Endodermal cell (in vitro differentiated cells): ENCODE measurements around the gene CNFN. TPM values are rescaled to one million over a fixed set of nuclear protein-coding genes. Genes with fewer than 3 reads are reported as not detected.

Experiments used
- DNase-seq: peaks from one replicate; pipeline ENCODE4 v3.0.0-alpha.2; 2017
- H3K27ac ChIP-seq: 2 replicates; pipeline ENCODE4 v1.5.1; 2013; ENCODE audit warnings: mild to moderate bottlenecking, low read depth, low read length, moderate library complexity
- H3K27me3 ChIP-seq: 2 replicates; pipeline ENCODE4 v1.6.1; 2013; ENCODE audit warnings: mild to moderate bottlenecking, low read length, moderate library complexity; ENCODE audit not compliant: insufficient read depth, control insufficient read depth, poor library complexity, severe bottlenecking
- H3K36me3 ChIP-seq: 2 replicates; pipeline ENCODE4 v1.7.0; 2013; ENCODE audit warnings: mild to moderate bottlenecking, low read length, moderate library complexity; ENCODE audit not compliant: control insufficient read depth, insufficient read depth
- H3K4me1 ChIP-seq: one replicate; pipeline ENCODE4 v1.7.0; 2013; ENCODE audit warnings: low read length; ENCODE audit not compliant: control insufficient read depth, insufficient read depth
- H3K4me3 ChIP-seq: 2 replicates; pipeline ENCODE4 v1.5.1; 2013; ENCODE audit warnings: mild to moderate bottlenecking, low read length, moderate library complexity
- H3K9ac ChIP-seq: 2 replicates; pipeline ENCODE4 v1.6.1; 2013; ENCODE audit warnings: mild to moderate bottlenecking, low read length, moderate library complexity; ENCODE audit not compliant: poor library complexity, severe bottlenecking; ENCODE audit errors: extremely low read depth
- H3K9me3 ChIP-seq: 2 replicates; pipeline ENCODE4 v1.6.1; 2013; ENCODE audit warnings: mild to moderate bottlenecking, low read length, moderate library complexity; ENCODE audit not compliant: control insufficient read depth
- H3K27ac Mint-ChIP-seq: 2 replicates; pipeline ENCODE4 v1.8.0; 2020; ENCODE audit warnings: mixed read lengths
- H3K27me3 Mint-ChIP-seq: 2 replicates; pipeline ENCODE4 v1.8.0; 2021; ENCODE audit warnings: mild to moderate bottlenecking, mixed read lengths; ENCODE audit not compliant: insufficient read depth
- H3K36me3 Mint-ChIP-seq: 2 replicates; pipeline ENCODE4 v1.8.0; 2020; ENCODE audit warnings: low read depth, mixed read lengths
- H3K4me1 Mint-ChIP-seq: 2 replicates; pipeline ENCODE4 v1.8.0; 2020; ENCODE audit warnings: mixed read lengths
- H3K4me3 Mint-ChIP-seq: 2 replicates; pipeline ENCODE4 v1.8.0; 2020; ENCODE audit warnings: mild to moderate bottlenecking, moderate library complexity, mixed read lengths
- H3K9me3 Mint-ChIP-seq: 2 replicates; pipeline ENCODE4 v1.8.0; 2020; ENCODE audit warnings: mild to moderate bottlenecking, mixed read lengths
- CTCF ChIP-seq: fragments of 200-600 bp; sonication (generic); conservative IDR thresholded peaks from 2 replicates; pipeline ENCODE4 v1.5.0; 2021; ENCODE audit warnings: antibody characterized with exemption, mild to moderate bottlenecking
- WGBS, 2 experiments: methylation state at CpG; one replicate each; pipeline versions ENCODE4 v1.1.5 to v1.1.7; 2013; ENCODE audit warnings: missing lambda C conversion rate in 2 of 2, mixed read lengths in 1 of 2; ENCODE audit not compliant: insufficient coverage in 1 of 2, insufficient read length in 1 of 2; 5-methylcytosine and 5-hydroxymethylcytosine counted together
- total RNA-seq, 2 donors: library from RNA; stranded (reverse); fragmentation: NEBNext Ultra II Directional in 1 of 2; extraction: Animal tissue kit (Norgen Biotek cat#: 25700) in 1 of 2; gene quantifications; 2 replicates in 1 of 2; 3 replicates in 1 of 2; pipeline ENCODE4 v1.2.1, GENCODE V29; 2021

CNFN gene
- total RNA-seq, 2 donors from 2014 or later, result 5.0 to 6.6 TPM

- H3K27ac ChIP-seq, result no peak overlapping the region
- no peaks in the 10 kb centered on the region for H3K4me1 ChIP-seq
- Mint-ChIP-seq H3K4me1 (no peaks in the 10 kb centered on the region), H3K4me3 (no peak overlapping the region), H3K27ac (no peak overlapping the region), H3K36me3 (peaks cover 12% of the 10 kb centered on the region), H3K27me3 (peaks cover 48% of the 10 kb centered on the region), H3K9me3 (no peaks in the 10 kb centered on the region)
- DNase-seq, result no peak
- no peak for TF ChIP-seq CTCF
- H3K36me3 ChIP-seq, result no peaks in the 10 kb centered on the region
- no peak overlapping the region for H3K4me3 ChIP-seq
- H3K9ac ChIP-seq, result no peak overlapping the region
- WGBS, 2 experiments, result 91% methylated on average over 6 of the region's 6 CpGs
- H3K9me3 ChIP-seq, result no peaks in the 10 kb centered on the region
- H3K27me3 ChIP-seq, result no peaks in the 10 kb centered on the region
Observed at GRCh38 chr19:42409477-42409876, 19.4 kb upstream of the CNFN start.

- Histone ChIP-seq H3K4me1 (peaks cover 2% of the 10 kb centered on the region), H3K9me3 (no peaks in the 10 kb centered on the region), H3K9ac (no peak overlapping the region), H3K27me3 (no peaks in the 10 kb centered on the region), H3K4me3 (no peak overlapping the region), H3K27ac (no peak overlapping the region), H3K36me3 (no peaks in the 10 kb centered on the region)
- Mint-ChIP-seq H3K9me3 (no peaks in the 10 kb centered on the region), H3K4me3 (no peak overlapping the region), H3K27ac (no peak overlapping the region), H3K36me3 (peaks cover 15% of the 10 kb centered on the region), H3K27me3 (peaks cover 31% of the 10 kb centered on the region), H3K4me1 (peaks cover 10% of the 10 kb centered on the region)
- TF ChIP-seq CTCF, result no peak
- no peak for DNase-seq
- 94 to 100% methylated on average over 4 to 10 of the region's 10 CpGs for WGBS, 2 experiments
Observed at GRCh38 chr19:42407816-42408175, 17.7 kb upstream of the CNFN start.

- H3K4me1 Mint-ChIP-seq, result peaks cover 15% of the 10 kb centered on the region
- no peak overlapping the region for H3K27ac Mint-ChIP-seq
- H3K27ac ChIP-seq, result no peak overlapping the region
- DNase-seq, result no peak
- H3K4me3 ChIP-seq, result no peak overlapping the region
- H3K4me1 ChIP-seq, result peaks cover 4% of the 10 kb centered on the region
- no peak for TF ChIP-seq CTCF
- no peaks in the 10 kb centered on the region for H3K36me3 ChIP-seq
- no peaks in the 10 kb centered on the region for H3K27me3 ChIP-seq
- H3K9ac ChIP-seq, result no peak overlapping the region
- H3K36me3 Mint-ChIP-seq, result peaks cover 15% of the 10 kb centered on the region
- H3K4me3 Mint-ChIP-seq, result no peak overlapping the region
- H3K27me3 Mint-ChIP-seq, result peaks cover 26% of the 10 kb centered on the region
- no peaks in the 10 kb centered on the region for H3K9me3 Mint-ChIP-seq
- no peaks in the 10 kb centered on the region for H3K9me3 ChIP-seq
- 94 to 98% methylated on average over 7 to 29 of the region's 30 CpGs for WGBS, 2 experiments
Observed at GRCh38 chr19:42407085-42407815, 17.2 kb upstream of the CNFN start.
